H1 (cell line): Measurements from ENCODE around the gene SFT2D1.

ENCODE experiments used
- ATF3 ChIP-seq: IDR thresholded peaks from 2 replicates; pipeline ENCODE4 v1.6.1; 2011; ENCODE audit warnings: low read depth, mild to moderate bottlenecking, low read length; ENCODE audit not compliant: insufficient read depth
- BCL11A ChIP-seq, 2 experiments: IDR thresholded peaks; one replicate each; pipeline ENCODE4 v1.6.1; 2011; ENCODE audit warnings: low read depth in 2 of 2, low read length in 2 of 2, mild to moderate bottlenecking in 2 of 2
- CREB1 ChIP-seq: IDR thresholded peaks from 2 replicates; pipeline ENCODE4 v1.6.1; 2012; ENCODE audit warnings: inconsistent platforms
- CTCF ChIP-seq, 3 experiments: IDR thresholded peaks; 1 replicate in 2 of 3; 2 replicates in 1 of 3; pipeline versions ENCODE4 v1.5.1 to v1.6.1; 2011; ENCODE audit warnings: low read length in 3 of 3, mild to moderate bottlenecking in 3 of 3, inconsistent platforms in 2 of 3, low read depth in 1 of 3, moderate library complexity in 1 of 3; ENCODE audit not compliant: insufficient read depth in 1 of 3; ENCODE audit errors: control extremely low read depth in 1 of 3
- EP300 ChIP-seq, 2 experiments: IDR thresholded peaks; 1 replicate in 1 of 2; 2 replicates in 1 of 2; pipeline ENCODE4 v1.6.1; 2011 to 2012; ENCODE audit warnings: low read depth in 2 of 2, low read length in 2 of 2, mild to moderate bottlenecking in 2 of 2, borderline replicate concordance in 1 of 2, inconsistent platforms in 1 of 2, moderate library complexity in 1 of 2
- EZH2 ChIP-seq: fragments of 200-600 bp; sonication (generic); IDR thresholded peaks from 2 replicates; pipeline ENCODE4 v1.7.1; 2012; ENCODE audit warnings: low read depth, mild to moderate bottlenecking, moderate library complexity, low read length, inconsistent platforms; ENCODE audit not compliant: severe bottlenecking
- MAX ChIP-seq: IDR thresholded peaks from 2 replicates; pipeline ENCODE4 v1.6.1; 2012; ENCODE audit warnings: inconsistent platforms
- POLR2A ChIP-seq, 2 experiments: IDR thresholded peaks; 1 replicate in 1 of 2; 2 replicates in 1 of 2; pipeline ENCODE4 v1.6.1; 2011; ENCODE audit warnings: low read depth in 2 of 2, low read length in 2 of 2, mild to moderate bottlenecking in 2 of 2; ENCODE audit errors: control extremely low read depth in 1 of 2
- RAD21 ChIP-seq, 2 experiments: IDR thresholded peaks in 1 of 2; conservative IDR thresholded peaks in 1 of 2; 2 replicates each; pipeline ENCODE4 v1.6.1; 2011; ENCODE audit warnings: low read depth in 2 of 2, low read length in 2 of 2, improper control_type of control experiment in 1 of 2, inconsistent platforms in 1 of 2, mild to moderate bottlenecking in 1 of 2, moderate library complexity in 1 of 2
- SIX5 ChIP-seq: IDR thresholded peaks from 2 replicates; pipeline ENCODE4 v1.6.1; 2011; ENCODE audit warnings: mild to moderate bottlenecking, low read depth, low read length
- SP2 ChIP-seq: IDR thresholded peaks from 2 replicates; pipeline ENCODE4 v1.6.1; 2012; ENCODE audit warnings: mild to moderate bottlenecking, low read length, inconsistent platforms
- TAF1 ChIP-seq: IDR thresholded peaks from 2 replicates; pipeline ENCODE4 v1.6.1; 2011; ENCODE audit warnings: mild to moderate bottlenecking, low read depth, low read length

GRCh38 chr6:166289207-166290060, 52.9 kb downstream of the SFT2D1 start:
- TF ChIP-seq SP2 (no peak), TAF1 (no peak), MAX (no peak), ATF3 (no peak), CTCF (IDR thresholded peaks at IDR 0.05; ENCODE audit: control extremely low read depth in 1 of 3, insufficient read depth in 1 of 3, low read depth in 1 of 3, low read length in 3 of 3) (no peak), BCL11A (IDR thresholded peaks at IDR 0.05; ENCODE audit: low read depth in 2 of 2, low read length in 2 of 2) (no peak), SIX5 (no peak), POLR2A (IDR thresholded peaks at IDR 0.05; ENCODE audit: control extremely low read depth in 1 of 2, low read depth in 2 of 2, low read length in 2 of 2) (no peak), EP300 (IDR thresholded peaks at IDR 0.05; ENCODE audit: borderline replicate concordance in 1 of 2, low read depth in 2 of 2, low read length in 2 of 2) (no peak), RAD21 (IDR thresholded peaks at IDR 0.05 in 1 of 2, conservative IDR thresholded peaks at IDR 0.05 in 1 of 2; ENCODE audit: low read depth in 2 of 2, low read length in 2 of 2) (no peak), CREB1 (no peak), EZH2 (no peak)
